AG04450 (cell line): ENCODE measurements around the gene CA5A. TPM values are rescaled to one million over a fixed set of nuclear protein-coding genes. Genes with fewer than 3 reads are reported as not detected.
"Not testable (repeated sequence)": the region's sequence is repeated elsewhere in the genome, so short reads cannot be mapped to it uniquely, and the experiment has no call there.

ENCODE experiments used
- CTCF ChIA-PET: fragments of 300-600, 350-600 bp; formaldehyde crosslinking; extraction: SDS; loops from one replicate; lab custom pipeline; 2022; ENCODE audit warnings: antibody characterized with exemption, inconsistent platforms; lab: Charles Lee
- POLR2A ChIA-PET: fragments of 350-600 bp; formaldehyde crosslinking; extraction: SDS; loops from one replicate; lab custom pipeline; 2021; ENCODE audit warnings: antibody characterized with exemption, inconsistent platforms; lab: Yijun Ruan, JAX
- DNase-seq: peaks from one replicate; pipeline ENCODE4 v3.0.0-alpha.2; 2011; ENCODE audit warnings: low read depth, low spot score
- H3K27ac ChIP-seq: one replicate; pipeline ENCODE4 v1.5.1; 2012; ENCODE audit warnings: low read depth, low read length, control low read depth
- H3K27me3 ChIP-seq: one replicate; pipeline ENCODE4 v1.6.0; 2012; ENCODE audit warnings: low read length; ENCODE audit not compliant: control insufficient read depth, insufficient read depth
- H3K4me3 ChIP-seq: 2 replicates; pipeline ENCODE4 v1.5.1; 2011; ENCODE audit warnings: mild to moderate bottlenecking, low read depth, low read length, control low read depth
- H3K9me3 ChIP-seq: 2 replicates; pipeline ENCODE4 v1.5.1; 2012; ENCODE audit warnings: low read length; ENCODE audit not compliant: control insufficient read depth, insufficient read depth
- CTCF ChIP-seq: IDR thresholded peaks from 2 replicates; pipeline ENCODE4 v1.5.1; 2011; ENCODE audit warnings: low read depth, low read length, control low read depth, inconsistent platforms
- polyA minus RNA-seq: library from RNA; depleted of rRNA, polyadenylated mRNA; stranded (reverse); fragments of >200 nt; gene quantifications from 2 replicates; pipeline ENCODE4 v1.2.3, GENCODE V29; 2011; rRNA and poly(A)+ RNA removed
- polyA plus RNA-seq: library from polyadenylated mRNA; depleted of rRNA; stranded (reverse); fragments of >200 nt; gene quantifications from 2 replicates; pipeline ENCODE4 v1.2.3, GENCODE V29; 2011; rRNA removed

The CA5A gene
- not detected in 2 replicates for polyA plus RNA-seq
- polyA minus RNA-seq, result not detected in 2 replicates

- Histone ChIP-seq H3K27ac (no peak within 1 kb of the TSS), H3K4me3 (no peak within 1 kb of the TSS), H3K27me3 (no peaks in the 10 kb centered on the region), H3K9me3 (no peaks in the 10 kb centered on the region; the same call in 1 of the 2 replicates)
- POLR2A ChIA-PET, result no interaction called here
- CTCF ChIA-PET, result interaction anchor here (0.6 kb wide), 1 partner anchor 621 kb away, joined by 5 read pairs; no protein-coding TSS in a partner anchor
- DNase-seq, result no peak
- no peak for TF ChIP-seq CTCF
These were observed at the start of gene CA5A for GRCh38 chr16:87936375-87937230. TSS of gene CA5A (minus strand) at chr16:87936529. CDS start at chr16:87936450, 79 bp downstream.

GRCh38 chr16:87985493-87985892 lies 49.2 kb upstream of the CA5A start:
- DNase-seq, H3K27ac ChIP-seq, H3K9me3 ChIP-seq, CTCF ChIA-PET, POLR2A ChIA-PET, H3K27me3 ChIP-seq, H3K4me3 ChIP-seq: not testable (repeated sequence)

GRCh38 chr16:87984632-87985267 lies 48.4 kb upstream of the CA5A start:
- no peak for DNase-seq
- Histone ChIP-seq H3K9me3 (no peaks in the 10 kb centered on the region), H3K4me3 (no peak overlapping the region), H3K27ac (no peak overlapping the region), H3K27me3 (no peaks in the 10 kb centered on the region)
- ChIA-PET POLR2A (no interaction called here), CTCF (no interaction called here)
- TF ChIP-seq CTCF, result no peak

- CTCF ChIA-PET, result interaction anchor here (1.0 kb wide), 1 partner anchor 453 kb away, joined by 3 read pairs; no protein-coding TSS in a partner anchor
- H3K27me3 ChIP-seq, H3K27ac ChIP-seq, H3K9me3 ChIP-seq, DNase-seq, H3K4me3 ChIP-seq, POLR2A ChIA-PET: not testable (repeated sequence)
These were observed 47.9 kb upstream of the CA5A start for GRCh38 chr16:87984180-87984579.

GRCh38 chr16:87983737-87984097 lies 47.4 kb upstream of the CA5A start:
- CTCF ChIA-PET, result interaction anchor here (1.0 kb wide), 1 partner anchor 454 kb away, joined by 3 read pairs; no protein-coding TSS in a partner anchor
- H3K4me3 ChIP-seq, POLR2A ChIA-PET, H3K9me3 ChIP-seq, DNase-seq, H3K27ac ChIP-seq, H3K27me3 ChIP-seq: not testable (repeated sequence)

GRCh38 chr16:87983072-87983736 lies 46.9 kb upstream of the CA5A start:
- H3K27ac ChIP-seq, POLR2A ChIA-PET, DNase-seq, H3K9me3 ChIP-seq, H3K27me3 ChIP-seq, H3K4me3 ChIP-seq: not testable (repeated sequence)
- peak; percentile 50 for TF ChIP-seq CTCF
- CTCF ChIA-PET, result interaction anchor here (0.6 to 1.0 kb wide), 2 partner anchors 31 to 454 kb away, joined by 3 read pairs; no protein-coding TSS in a partner anchor
